Measurements from ENCODE around the gene KLHL17. TPM values are rescaled to one million over a fixed set of nuclear protein-coding genes. Genes with fewer than 3 reads are reported as not detected.

The KLHL17 gene
- total and polyA plus RNA-seq, 9 of the 15 experiments (the other 6 are each of a cell fraction or from before 2014, with no cell fraction given): 0.14 to 84.8 (median 13.0) TPM

DNA sequence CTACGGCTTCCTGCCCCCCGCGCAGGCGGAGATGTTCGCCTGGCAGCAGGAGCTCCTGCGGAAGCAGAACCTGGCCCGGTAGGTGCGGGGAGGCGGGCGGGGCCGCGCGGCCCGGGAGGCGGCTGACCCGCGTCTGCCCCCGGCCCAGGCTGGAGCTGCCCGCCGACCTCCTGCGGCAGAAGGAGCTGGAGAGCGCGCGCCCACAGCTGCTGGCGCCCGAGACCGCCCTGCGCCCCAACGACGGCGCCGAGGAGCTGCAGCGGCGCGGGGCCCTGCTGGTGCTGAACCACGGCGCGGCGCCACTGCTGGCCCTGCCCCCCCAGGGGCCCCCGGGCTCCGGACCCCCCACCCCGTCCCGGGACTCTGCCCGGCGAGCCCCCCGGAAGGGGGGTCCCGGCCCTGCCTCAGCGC lies 18.0 kb upstream of the KLHL17 start:
- Histone ChIP-seq H3K4me3 (peak overlapping the region; percentile 29; the same call in 1 of the 2 replicates), H3K27ac (ENCODE audit: extremely low read depth, low read depth, low read length) (no peak overlapping the region), H3K4me1 (replicated peaks in 1 of 2; ENCODE audit: control insufficient read depth in 2 of 2, insufficient read depth in 2 of 2, low read length in 2 of 2) (peaks cover 28 to 92% of the 10 kb centered on the region in 2 experiments), H3K27me3 (ENCODE audit: control insufficient read depth in 2 of 2, insufficient read depth in 2 of 2, low read length in 2 of 2) (no peaks in the 10 kb centered on the region), H3K9ac (ENCODE audit: insufficient read depth in 1 of 2, low read depth in 2 of 2, low read length in 2 of 2) (peak overlapping the region in 1 of 2 experiments; percentile 76; a peak in 2 of 4 replicates), H3K4me2 (ENCODE audit: insufficient read depth, low read length) (no peak overlapping the region), H3K9me1 (ENCODE audit: control insufficient read depth, insufficient read depth, low read length) (no peaks in the 10 kb centered on the region), H3K79me2 (ENCODE audit: control insufficient read depth, insufficient read depth, low read length) (no peaks in the 10 kb centered on the region), H3K9me3 (replicated peaks; ENCODE audit: control insufficient read depth, insufficient read depth, low read depth, low read length) (no peaks in the 10 kb centered on the region), H2AFZ (ENCODE audit: low read depth, low read length) (no peak overlapping the region), H4K20me1 (replicated peaks; ENCODE audit: control insufficient read depth, insufficient read depth, low read length) (peaks cover 21% of the 10 kb centered on the region; the same call in 1 of the 2 replicates), H3K36me3 (ENCODE audit: control insufficient read depth, insufficient read depth, low read length) (peaks cover 38% of the 10 kb centered on the region; the same call in 2 of the 3 replicates)
- CTCF ChIA-PET (ENCODE audit: low intra/inter-chr PET ratio): no interaction called here
- intact Hi-C loops (cut with micrococcal nuclease) (no loop called here), in situ Hi-C loops (cut with MboI) (no loop called here)
- TF ChIP-seq, protein P1, sequence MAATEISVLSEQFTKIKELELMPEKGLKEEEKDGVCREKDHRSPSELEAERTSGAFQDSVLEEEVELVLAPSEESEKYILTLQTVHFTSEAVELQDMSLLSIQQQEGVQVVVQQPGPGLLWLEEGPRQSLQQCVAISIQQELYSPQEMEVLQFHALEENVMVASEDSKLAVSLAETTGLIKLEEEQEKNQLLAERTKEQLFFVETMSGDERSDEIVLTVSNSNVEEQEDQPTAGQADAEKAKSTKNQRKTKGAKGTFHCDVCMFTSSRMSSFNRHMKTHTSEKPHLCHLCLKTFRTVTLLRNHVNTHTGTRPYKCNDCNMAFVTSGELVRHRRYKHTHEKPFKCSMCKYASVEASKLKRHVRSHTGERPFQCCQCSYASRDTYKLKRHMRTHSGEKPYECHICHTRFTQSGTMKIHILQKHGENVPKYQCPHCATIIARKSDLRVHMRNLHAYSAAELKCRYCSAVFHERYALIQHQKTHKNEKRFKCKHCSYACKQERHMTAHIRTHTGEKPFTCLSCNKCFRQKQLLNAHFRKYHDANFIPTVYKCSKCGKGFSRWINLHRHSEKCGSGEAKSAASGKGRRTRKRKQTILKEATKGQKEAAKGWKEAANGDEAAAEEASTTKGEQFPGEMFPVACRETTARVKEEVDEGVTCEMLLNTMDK (IDR thresholded peaks at IDR 0.05; ENCODE audit: borderline replicate concordance, insufficient read depth, low read depth, low read length, poor library complexity, severe bottlenecking): peak; percentile 33
- TF ChIP-seq, protein P2, sequence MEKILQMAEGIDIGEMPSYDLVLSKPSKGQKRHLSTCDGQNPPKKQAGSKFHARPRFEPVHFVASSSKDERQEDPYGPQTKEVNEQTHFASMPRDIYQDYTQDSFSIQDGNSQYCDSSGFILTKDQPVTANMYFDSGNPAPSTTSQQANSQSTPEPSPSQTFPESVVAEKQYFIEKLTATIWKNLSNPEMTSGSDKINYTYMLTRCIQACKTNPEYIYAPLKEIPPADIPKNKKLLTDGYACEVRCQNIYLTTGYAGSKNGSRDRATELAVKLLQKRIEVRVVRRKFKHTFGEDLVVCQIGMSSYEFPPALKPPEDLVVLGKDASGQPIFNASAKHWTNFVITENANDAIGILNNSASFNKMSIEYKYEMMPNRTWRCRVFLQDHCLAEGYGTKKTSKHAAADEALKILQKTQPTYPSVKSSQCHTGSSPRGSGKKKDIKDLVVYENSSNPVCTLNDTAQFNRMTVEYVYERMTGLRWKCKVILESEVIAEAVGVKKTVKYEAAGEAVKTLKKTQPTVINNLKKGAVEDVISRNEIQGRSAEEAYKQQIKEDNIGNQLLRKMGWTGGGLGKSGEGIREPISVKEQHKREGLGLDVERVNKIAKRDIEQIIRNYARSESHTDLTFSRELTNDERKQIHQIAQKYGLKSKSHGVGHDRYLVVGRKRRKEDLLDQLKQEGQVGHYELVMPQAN (IDR thresholded peaks at IDR 0.05; ENCODE audit: borderline replicate concordance): no peak
- TF ChIP-seq, protein P3, sequence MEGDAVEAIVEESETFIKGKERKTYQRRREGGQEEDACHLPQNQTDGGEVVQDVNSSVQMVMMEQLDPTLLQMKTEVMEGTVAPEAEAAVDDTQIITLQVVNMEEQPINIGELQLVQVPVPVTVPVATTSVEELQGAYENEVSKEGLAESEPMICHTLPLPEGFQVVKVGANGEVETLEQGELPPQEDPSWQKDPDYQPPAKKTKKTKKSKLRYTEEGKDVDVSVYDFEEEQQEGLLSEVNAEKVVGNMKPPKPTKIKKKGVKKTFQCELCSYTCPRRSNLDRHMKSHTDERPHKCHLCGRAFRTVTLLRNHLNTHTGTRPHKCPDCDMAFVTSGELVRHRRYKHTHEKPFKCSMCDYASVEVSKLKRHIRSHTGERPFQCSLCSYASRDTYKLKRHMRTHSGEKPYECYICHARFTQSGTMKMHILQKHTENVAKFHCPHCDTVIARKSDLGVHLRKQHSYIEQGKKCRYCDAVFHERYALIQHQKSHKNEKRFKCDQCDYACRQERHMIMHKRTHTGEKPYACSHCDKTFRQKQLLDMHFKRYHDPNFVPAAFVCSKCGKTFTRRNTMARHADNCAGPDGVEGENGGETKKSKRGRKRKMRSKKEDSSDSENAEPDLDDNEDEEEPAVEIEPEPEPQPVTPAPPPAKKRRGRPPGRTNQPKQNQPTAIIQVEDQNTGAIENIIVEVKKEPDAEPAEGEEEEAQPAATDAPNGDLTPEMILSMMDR (IDR thresholded peaks at IDR 0.05 in 2 of 3, conservative IDR thresholded peaks at IDR 0.05 in 1 of 3; ENCODE audit: insufficient read depth in 2 of 3, low read depth in 1 of 3, low read length in 3 of 3): peak in 1 of 3 experiments; percentile 29; a peak in 1 of 6 replicates
- TF ChIP-seq ZBTB7A (IDR thresholded peaks at IDR 0.05; ENCODE audit: borderline replicate concordance, control insufficient read depth, low read depth, low read length) (peak; percentile 76; the same call in 1 of the 2 replicates), RBM34 (IDR thresholded peaks at IDR 0.05; ENCODE audit: borderline replicate concordance, insufficient read depth, low read length) (no peak), HMGN3 (IDR thresholded peaks at IDR 0.05; ENCODE audit: borderline replicate concordance, extremely low read depth, insufficient read length, low read depth, low read length) (peak; percentile 13), POLR2G (IDR thresholded peaks at IDR 0.05; ENCODE audit: low read depth, low read length) (peak; percentile 64), NONO (IDR thresholded peaks at IDR 0.05; ENCODE audit: low read depth in 2 of 2, low read length in 1 of 2) (0 out of 4 replicates have a peak, but pooled peaks of 1 of the 2 experiments have one; percentile 38)
- peak; percentile 47 to 61 (median 54) for DNase-seq (ENCODE audit: extremely low read depth in 1 of 4, low spot score in 3 of 4)
- WGBS (ENCODE audit: insufficient coverage, low coverage, missing lambda C conversion rate): 3% methylated on average over 24 of the region's 48 CpGs
- no TSS peak for BruUV-seq (replicated peaks)
- POLR2A ChIA-PET: interaction anchor here (0.6 to 1.4 kb wide), 7 partner anchors 10 to 145 kb away, joined by 3 to 6 read pairs (median 3); partner anchors contain the start of gene PLEKHN1
- ATAC-seq: peak; percentile 1; the same call in 1 of the 3 replicates
- no peak for FAIRE-seq
